GM21447 (cell line): ENCODE data around the gene PLXDC2.

ENCODE experiments used
- ATAC-seq: cut with Tn5 transposase; IDR thresholded peaks from one replicate; pipeline ENCODE4 v1.9.1; 2021; ENCODE audit not compliant: unreplicated experiment

The PLXDC2 gene

GRCh38 chr10:19908991-19909696, 92.9 kb downstream of the PLXDC2 start:
- no peak for ATAC-seq

GRCh38 chr10:19911886-19912285, 95.7 kb downstream of the PLXDC2 start:
- no peak for ATAC-seq

GRCh38 chr10:19913987-19914386, 97.8 kb downstream of the PLXDC2 start:
- no peak for ATAC-seq

- no peak for ATAC-seq
Observed at GRCh38 chr10:19915125-19915524, 98.9 kb downstream of the PLXDC2 start.

GRCh38 chr10:19915816-19916215, 99.6 kb downstream of the PLXDC2 start:
- ATAC-seq: no peak

- no peak for ATAC-seq
Observed at GRCh38 chr10:19917751-19918478, 101.7 kb downstream of the PLXDC2 start.

- no peak for ATAC-seq
Observed at GRCh38 chr10:19918794-19919193, 102.6 kb downstream of the PLXDC2 start.

GRCh38 chr10:19919671-19920070, 103.4 kb downstream of the PLXDC2 start:
- ATAC-seq: no peak

GRCh38 chr10:19920075-19920726, 104.0 kb downstream of the PLXDC2 start:
- no peak for ATAC-seq

- ATAC-seq: no peak
Observed at GRCh38 chr10:19921300-19922140, 105.3 kb downstream of the PLXDC2 start.

- ATAC-seq: no peak
Observed at GRCh38 chr10:19922236-19922963, 106.2 kb downstream of the PLXDC2 start.

- no peak for ATAC-seq
Observed at GRCh38 chr10:19925064-19925463, 108.8 kb downstream of the PLXDC2 start.

GRCh38 chr10:19928936-19929335, 112.7 kb downstream of the PLXDC2 start:
- ATAC-seq: no peak

- ATAC-seq: no peak
Observed at GRCh38 chr10:19929506-19930140, 113.4 kb downstream of the PLXDC2 start.

- ATAC-seq: no peak
Observed at GRCh38 chr10:19930936-19931893, 115.0 kb downstream of the PLXDC2 start.

GRCh38 chr10:19931894-19932590, 115.8 kb downstream of the PLXDC2 start:
- no peak for ATAC-seq

- no peak for ATAC-seq
Observed at GRCh38 chr10:19932806-19933371, 116.7 kb downstream of the PLXDC2 start.

GRCh38 chr10:19933772-19934171, 117.5 kb downstream of the PLXDC2 start:
- no peak for ATAC-seq
